ENCODE data around the gene BARD1.
"Not testable (repeated sequence)": the region's sequence is repeated elsewhere in the genome, so short reads cannot be mapped to it uniquely, and the experiment has no call there.

The BARD1 gene

DNA sequence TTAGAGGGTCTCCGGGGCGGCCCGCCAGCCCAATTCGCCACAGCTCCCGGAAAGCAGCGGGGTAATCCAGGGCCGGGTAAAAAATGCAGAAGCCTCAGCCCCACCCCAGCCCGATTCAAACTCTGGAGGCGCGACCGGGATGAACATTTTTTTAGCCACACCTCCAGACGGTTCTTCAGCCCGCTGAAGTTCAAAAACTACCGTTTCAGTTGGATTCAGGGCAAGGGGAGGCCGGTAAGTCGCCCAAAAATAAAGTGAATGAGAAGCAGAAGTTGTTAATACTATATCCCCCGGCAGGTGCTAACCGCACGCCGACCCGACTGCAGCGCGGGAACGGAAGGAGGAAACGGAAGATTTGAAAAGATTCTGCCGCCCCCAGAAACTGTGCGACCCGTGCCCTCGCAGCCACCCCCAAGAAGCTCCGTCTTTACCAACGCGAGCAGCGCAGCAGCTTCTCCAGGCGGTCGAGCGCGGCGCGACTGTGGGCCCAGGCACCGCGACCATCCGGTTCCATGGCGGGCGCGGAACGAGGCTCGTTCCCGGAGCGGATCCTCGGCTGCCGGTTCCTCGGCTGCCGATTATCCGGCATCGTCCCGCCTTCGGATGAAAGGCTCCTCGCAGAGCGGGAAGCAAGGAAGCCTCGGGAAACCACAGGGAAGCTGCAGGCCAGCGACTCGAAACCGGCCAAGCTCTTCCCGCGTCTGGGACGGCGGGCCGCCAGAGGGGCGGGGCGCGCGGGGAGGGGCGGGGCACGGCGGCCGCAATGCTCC is at the start of gene BARD1:
Gene BARD1, minus strand, starts transcription at position 703 of the 770 bp plus-strand sequence. Its CDS starts 114 bp downstream, at position 589.
- peak; percentile 82 for DNase-seq

GRCh38 chr2:214856137-214856536 is 46.7 kb upstream of the BARD1 start:
- no peak for DNase-seq

DNA sequence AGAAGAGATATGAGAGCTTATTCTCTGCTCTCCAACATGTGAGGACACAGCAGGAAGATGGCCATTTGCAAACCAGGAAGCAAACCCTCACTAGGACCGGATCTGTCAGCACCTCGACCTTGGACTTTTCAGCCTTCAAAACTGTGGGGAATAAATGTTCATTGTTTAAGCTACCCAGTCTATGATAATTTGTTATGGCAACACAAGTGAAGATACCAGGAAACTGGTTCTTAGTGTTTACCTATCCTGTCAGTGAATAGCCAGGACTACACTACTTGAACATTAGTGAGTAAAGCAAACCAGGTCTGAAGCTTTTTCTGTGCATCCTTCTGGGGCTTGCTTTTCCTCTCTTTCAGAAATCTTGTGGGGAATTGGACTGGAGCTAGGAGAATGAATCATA is 44.4 kb upstream of the BARD1 start:
- DNase-seq = no peak

GRCh38 chr2:214843823-214844222 is 34.3 kb upstream of the BARD1 start:
- no peak for DNase-seq

- DNase-seq = no peak
Observed at GRCh38 chr2:214839464-214839863, 30.0 kb upstream of the BARD1 start.

DNA sequence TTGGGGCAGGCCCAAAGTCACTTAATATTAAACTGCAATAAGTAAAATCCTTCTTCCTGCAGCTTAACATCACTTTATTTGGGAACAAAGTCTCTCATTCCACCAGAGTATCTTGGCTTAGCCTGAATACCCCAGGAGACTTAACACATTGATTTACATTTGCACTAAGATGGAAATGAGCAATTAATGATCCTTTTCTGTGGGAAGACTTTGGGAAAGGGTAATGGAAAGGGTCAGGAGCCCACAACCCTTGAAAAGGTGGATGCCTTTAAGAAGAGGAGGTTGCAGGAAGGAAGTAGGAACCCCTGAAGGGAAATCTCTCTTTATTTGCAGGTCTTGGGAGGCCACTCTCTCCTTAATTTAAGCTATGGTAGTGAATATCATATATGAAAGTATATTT is 28.0 kb upstream of the BARD1 start:
- DNase-seq = no peak

GRCh38 chr2:214836568-214836967 is 27.1 kb upstream of the BARD1 start:
- DNase-seq = no peak

DNA sequence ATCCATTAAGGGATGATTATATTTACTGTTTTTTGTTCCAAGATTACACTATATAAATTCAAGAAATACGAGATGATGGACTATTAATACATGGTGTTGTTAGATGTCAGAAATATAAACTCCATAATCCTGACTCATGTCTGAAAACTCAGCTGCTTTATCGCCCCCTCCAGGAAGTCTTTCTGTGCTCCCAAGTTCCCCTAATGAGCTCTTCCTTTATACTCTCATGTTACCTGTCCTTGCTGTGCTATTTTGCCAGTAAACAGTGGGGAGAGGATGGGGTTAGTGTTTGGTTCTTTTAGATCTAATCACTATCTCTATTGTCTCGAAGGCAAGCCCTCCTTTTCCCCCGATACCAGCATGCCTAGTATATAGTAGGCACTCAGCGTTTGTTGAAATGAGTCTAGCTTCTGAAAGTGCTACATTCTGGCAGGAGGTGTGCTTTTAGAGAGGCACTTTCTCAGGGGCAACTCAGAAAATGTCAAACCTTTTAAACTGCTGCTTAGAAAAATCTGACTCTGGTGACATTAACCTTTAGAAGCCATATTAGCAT is 21.4 kb upstream of the BARD1 start:
- DNase-seq = no peak

- DNase-seq = no peak
Observed at GRCh38 chr2:214816008-214816533, 6.6 kb upstream of the BARD1 start.

DNA sequence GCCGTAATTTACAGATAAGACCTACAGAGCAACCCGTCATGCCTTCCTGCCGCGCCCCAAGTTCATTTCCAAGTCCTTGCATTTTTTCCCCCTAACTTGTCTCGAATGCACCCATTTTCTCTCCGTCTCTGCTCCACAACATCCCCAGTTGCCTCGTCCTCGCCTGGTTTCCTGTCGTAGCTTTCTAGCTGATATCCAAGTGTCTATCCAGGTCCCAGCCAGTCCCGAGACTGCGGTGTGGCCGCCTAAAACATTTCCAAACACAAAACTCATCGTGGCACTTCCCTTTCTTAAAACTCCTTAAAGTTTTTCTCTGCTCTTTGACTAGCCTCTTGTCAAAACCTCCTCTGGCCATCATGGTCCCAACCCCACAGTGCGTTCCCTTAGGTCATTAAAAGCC is 1.2 kb upstream of the BARD1 start:
- no peak for DNase-seq

- DNase-seq = peak; percentile 99
Observed at GRCh38 chr2:214809751-214810564, 475 bp upstream of the BARD1 start.

- no peak for DNase-seq
Observed at GRCh38 chr2:214807653-214808052, 1.8 kb downstream of the BARD1 start.

- DNase-seq = no peak
Observed at GRCh38 chr2:214801768-214802397, 7.6 kb downstream of the BARD1 start.

DNA sequence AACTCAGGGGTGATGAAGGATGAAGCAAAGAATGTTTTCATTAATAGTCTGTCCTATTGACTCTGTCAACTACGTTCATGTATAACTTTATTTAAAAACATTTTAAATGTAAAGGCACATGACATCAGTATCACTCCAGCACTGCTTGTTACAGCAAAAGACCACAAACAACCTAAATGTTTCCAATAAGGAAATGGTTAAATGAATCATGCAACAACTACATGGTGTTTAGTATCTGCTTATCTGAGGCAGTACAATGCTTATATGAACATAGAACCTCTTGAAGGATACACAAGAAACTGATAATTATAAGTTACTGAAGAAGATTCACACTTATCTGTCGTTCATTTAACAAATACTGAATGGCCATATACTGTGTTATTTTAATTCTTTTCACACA is 8.4 kb downstream of the BARD1 start:
- no peak for DNase-seq

DNA sequence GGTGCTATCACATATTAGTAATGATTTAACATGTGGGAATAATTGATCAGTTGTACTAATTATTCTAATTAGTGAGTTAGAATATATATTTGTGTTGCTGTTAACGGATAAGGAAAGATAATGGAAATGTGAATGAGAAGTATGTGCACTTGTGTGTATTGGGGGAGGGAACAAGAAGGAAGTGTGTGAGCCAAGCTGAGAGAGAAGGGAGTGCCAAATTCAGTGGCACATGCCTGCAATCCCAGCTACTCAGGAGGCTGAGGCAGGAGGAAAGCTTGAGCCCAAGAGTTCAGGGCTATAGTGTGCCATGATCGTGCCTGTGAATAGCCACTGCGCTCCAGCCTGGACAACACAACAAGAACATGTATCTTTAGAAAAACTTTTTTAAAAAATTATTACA is 9.3 kb downstream of the BARD1 start:
- no peak for DNase-seq

- DNase-seq = no peak
Observed at GRCh38 chr2:214796911-214797310, 12.6 kb downstream of the BARD1 start.

DNA sequence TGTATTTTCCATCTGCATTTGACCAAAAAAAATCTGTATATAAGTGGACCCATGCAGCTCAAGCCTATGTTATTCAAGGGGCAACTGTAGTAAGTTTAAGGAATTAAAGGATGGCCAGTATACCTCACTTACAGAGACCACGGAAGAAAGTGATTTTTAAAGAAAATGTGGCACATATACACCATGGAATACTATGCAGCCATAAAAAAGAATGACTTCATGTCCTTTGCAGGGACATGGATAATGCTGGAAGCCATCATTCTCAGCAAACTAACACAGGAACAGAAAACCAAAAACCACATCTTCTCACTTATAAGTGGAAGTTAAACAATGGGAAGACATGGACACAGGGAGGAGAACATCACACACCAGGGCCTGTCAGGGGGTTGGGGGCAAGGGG is 26.3 kb downstream of the BARD1 start:
- not testable (repeated sequence) for DNase-seq

DNA sequence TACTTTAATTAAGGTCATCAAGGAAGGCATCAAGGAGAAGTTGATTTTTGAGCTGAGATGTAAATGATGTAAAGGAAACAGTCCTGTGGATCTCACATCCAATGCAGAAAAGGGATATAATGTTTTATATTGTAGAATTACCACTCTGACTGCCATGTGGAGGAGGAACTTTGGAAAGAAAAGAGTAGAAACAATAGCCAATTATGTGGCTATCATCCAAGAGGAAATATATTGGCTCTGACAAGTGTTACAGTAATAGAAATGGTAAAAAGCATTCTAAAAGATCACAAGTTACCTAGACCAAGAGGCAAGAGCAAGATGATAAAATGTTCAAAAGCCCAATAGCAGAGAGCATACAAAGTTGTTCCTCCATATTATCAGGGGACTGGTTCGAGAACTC is 26.8 kb downstream of the BARD1 start:
- no peak for DNase-seq

- DNase-seq = no peak
Observed at GRCh38 chr2:214781226-214781625, 28.3 kb downstream of the BARD1 start.

DNA sequence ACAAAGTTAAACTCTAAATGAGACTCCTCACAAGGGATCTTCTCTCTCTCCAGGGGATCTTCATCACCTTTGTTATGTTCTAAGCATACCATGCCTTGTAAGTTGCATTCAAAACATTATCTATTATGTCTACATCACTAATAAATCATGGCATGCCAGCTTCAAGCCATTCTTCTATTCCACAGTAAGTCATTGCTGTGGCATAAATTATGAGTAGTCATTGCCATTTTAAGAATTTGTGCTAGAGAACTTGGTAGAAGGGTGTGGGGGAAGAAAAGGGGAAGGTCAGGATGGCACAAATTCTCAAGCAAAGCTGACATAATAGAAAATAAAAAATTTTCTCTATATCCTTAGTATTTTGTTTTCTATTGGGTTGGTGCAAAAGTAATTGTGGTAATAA is 33.5 kb downstream of the BARD1 start:
- DNase-seq = no peak

GRCh38 chr2:214774108-214774507 is 35.4 kb downstream of the BARD1 start:
- DNase-seq = no peak

GRCh38 chr2:214772443-214773015 is 37.0 kb downstream of the BARD1 start:
- no peak for DNase-seq

DNA sequence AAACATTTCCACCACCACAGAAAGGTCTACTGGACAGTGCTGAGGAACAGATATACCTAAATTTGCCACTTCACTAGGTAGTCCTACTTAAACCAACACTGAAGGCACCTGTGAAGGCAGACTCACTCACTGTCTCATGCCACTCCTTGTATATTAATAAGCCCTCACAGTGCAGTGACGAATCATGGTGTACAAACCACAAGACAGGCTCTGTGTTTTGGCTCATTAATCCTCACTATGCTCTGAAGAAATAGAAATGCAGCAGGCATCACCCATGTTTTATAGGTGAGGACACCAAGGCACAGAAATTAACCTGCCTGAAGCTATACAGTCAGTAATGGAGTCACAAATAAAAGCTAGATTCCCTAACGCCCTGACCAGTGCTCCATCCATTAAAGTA is 44.3 kb downstream of the BARD1 start:
- DNase-seq = no peak
